Measurements from ENCODE around the gene AMPD1. TPM values are rescaled to one million over a fixed set of nuclear protein-coding genes. Genes with fewer than 3 reads are reported as not detected.

AMPD1 gene
- total and polyA plus RNA-seq, 2 of the 13 experiments (the other 11 are each of a cell fraction or from before 2014, with no cell fraction given): not detected

DNA sequence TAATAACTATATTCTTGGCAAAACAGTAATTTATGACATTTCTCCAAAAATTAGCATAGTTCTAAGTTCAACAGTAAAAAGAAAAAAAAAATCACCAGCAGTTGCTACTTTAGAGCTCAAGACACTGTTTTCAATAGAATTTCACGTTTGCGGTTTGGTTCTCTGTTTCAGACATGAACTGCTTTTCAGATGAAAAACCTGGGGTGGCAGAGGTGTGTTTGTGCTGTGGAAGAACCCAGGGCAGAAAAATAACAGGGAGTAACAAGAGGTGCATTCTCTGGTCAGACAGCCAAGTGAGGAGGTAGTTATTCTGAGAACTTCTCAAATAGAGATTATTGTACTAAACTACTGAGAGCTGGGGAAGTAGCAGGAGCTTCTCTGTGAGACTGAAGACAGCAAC, 12.3 kb upstream of the AMPD1 start:
- intact Hi-C loops (cut with micrococcal nuclease; ENCODE audit: unreplicated experiment): no loop called here
- ATAC-seq: no peak
- ChIA-PET CTCF (ENCODE audit: low intra/inter-chr PET ratio, low total read pairs) (no interaction called here), POLR2A (no interaction called here)
- Histone ChIP-seq H3K79me2 (ENCODE audit: insufficient read depth, low read length) (no peaks in the 10 kb centered on the region), H2AFZ (ENCODE audit: low read length) (no peak overlapping the region), H3K36me3 (replicated peaks in 1 of 2; ENCODE audit: control insufficient read depth in 1 of 2, insufficient read depth in 2 of 2, low read length in 2 of 2) (peaks cover 9 to 55% of the 10 kb centered on the region in 2 experiments), H3K27me3 (ENCODE audit: control insufficient read depth in 1 of 2, insufficient read depth in 2 of 2, low read length in 2 of 2) (no peaks in the 10 kb centered on the region), H3K9me3 (ENCODE audit: low read length) (no peaks in the 10 kb centered on the region), H3K4me3 (replicated peaks in 1 of 3; ENCODE audit: insufficient read depth in 1 of 3, low read depth in 2 of 3, low read length in 3 of 3) (no peak overlapping the region), H3K4me2 (ENCODE audit: low read depth, low read length) (no peak overlapping the region), H4K20me1 (ENCODE audit: insufficient read depth, low read length) (no peaks in the 10 kb centered on the region), H3K27ac (ENCODE audit: extremely low read length, insufficient read depth, low read length) (no peak overlapping the region), H3K9ac (ENCODE audit: insufficient read depth, low read depth, low read length) (no peak overlapping the region), H3K4me1 (ENCODE audit: insufficient read depth, low read length) (no peaks in the 10 kb centered on the region)
- FAIRE-seq: no peak
- BruUV-seq (replicated peaks): no TSS peak
- 92% methylated on average over 2 of the region's 2 CpGs for WGBS (ENCODE audit: low lambda C conversion rate)
- no peak for DNase-seq (ENCODE audit: low spot score)
- in situ Hi-C loops (cut with HindIII; ENCODE audit: extremely low pct_ligation_motif_present, low pct_unique_long_range_greater_than_20kb): no loop called here
- no peak for TF ChIP-seq ZBTB3 (CRISPR knock-in tag; IDR thresholded peaks at IDR 0.05; ENCODE audit: borderline replicate concordance, low read depth)
- no peak for TF ChIP-seq JUNB (CRISPR knock-in tag; IDR thresholded peaks at IDR 0.05; ENCODE audit: borderline replicate concordance)
- TF ChIP-seq ZNF878 (CRISPR knock-in tag; IDR thresholded peaks at IDR 0.05): no peak
- TF ChIP-seq, protein P1, sequence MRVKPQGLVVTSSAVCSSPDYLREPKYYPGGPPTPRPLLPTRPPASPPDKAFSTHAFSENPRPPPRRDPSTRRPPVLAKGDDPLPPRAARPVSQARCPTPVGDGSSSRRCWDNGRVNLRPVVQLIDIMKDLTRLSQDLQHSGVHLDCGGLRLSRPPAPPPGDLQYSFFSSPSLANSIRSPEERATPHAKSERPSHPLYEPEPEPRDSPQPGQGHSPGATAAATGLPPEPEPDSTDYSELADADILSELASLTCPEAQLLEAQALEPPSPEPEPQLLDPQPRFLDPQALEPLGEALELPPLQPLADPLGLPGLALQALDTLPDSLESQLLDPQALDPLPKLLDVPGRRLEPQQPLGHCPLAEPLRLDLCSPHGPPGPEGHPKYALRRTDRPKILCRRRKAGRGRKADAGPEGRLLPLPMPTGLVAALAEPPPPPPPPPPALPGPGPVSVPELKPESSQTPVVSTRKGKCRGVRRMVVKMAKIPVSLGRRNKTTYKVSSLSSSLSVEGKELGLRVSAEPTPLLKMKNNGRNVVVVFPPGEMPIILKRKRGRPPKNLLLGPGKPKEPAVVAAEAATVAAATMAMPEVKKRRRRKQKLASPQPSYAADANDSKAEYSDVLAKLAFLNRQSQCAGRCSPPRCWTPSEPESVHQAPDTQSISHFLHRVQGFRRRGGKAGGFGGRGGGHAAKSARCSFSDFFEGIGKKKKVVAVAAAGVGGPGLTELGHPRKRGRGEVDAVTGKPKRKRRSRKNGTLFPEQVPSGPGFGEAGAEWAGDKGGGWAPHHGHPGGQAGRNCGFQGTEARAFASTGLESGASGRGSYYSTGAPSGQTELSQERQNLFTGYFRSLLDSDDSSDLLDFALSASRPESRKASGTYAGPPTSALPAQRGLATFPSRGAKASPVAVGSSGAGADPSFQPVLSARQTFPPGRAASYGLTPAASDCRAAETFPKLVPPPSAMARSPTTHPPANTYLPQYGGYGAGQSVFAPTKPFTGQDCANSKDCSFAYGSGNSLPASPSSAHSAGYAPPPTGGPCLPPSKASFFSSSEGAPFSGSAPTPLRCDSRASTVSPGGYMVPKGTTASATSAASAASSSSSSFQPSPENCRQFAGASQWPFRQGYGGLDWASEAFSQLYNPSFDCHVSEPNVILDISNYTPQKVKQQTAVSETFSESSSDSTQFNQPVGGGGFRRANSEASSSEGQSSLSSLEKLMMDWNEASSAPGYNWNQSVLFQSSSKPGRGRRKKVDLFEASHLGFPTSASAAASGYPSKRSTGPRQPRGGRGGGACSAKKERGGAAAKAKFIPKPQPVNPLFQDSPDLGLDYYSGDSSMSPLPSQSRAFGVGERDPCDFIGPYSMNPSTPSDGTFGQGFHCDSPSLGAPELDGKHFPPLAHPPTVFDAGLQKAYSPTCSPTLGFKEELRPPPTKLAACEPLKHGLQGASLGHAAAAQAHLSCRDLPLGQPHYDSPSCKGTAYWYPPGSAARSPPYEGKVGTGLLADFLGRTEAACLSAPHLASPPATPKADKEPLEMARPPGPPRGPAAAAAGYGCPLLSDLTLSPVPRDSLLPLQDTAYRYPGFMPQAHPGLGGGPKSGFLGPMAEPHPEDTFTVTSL (CRISPR knock-in tag; IDR thresholded peaks at IDR 0.05; ENCODE audit: borderline replicate concordance): no peak
- TF ChIP-seq FOXJ3 (CRISPR knock-in tag; IDR thresholded peaks at IDR 0.05; ENCODE audit: borderline replicate concordance): no peak
- TF ChIP-seq, protein P2, sequence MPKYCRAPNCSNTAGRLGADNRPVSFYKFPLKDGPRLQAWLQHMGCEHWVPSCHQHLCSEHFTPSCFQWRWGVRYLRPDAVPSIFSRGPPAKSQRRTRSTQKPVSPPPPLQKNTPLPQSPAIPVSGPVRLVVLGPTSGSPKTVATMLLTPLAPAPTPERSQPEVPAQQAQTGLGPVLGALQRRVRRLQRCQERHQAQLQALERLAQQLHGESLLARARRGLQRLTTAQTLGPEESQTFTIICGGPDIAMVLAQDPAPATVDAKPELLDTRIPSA (CRISPR knock-in tag; IDR thresholded peaks at IDR 0.05; ENCODE audit: borderline replicate concordance): no peak
- no peak for TF ChIP-seq NCOA1 (CRISPR knock-in tag; IDR thresholded peaks at IDR 0.05)
- TF ChIP-seq, protein P3, sequence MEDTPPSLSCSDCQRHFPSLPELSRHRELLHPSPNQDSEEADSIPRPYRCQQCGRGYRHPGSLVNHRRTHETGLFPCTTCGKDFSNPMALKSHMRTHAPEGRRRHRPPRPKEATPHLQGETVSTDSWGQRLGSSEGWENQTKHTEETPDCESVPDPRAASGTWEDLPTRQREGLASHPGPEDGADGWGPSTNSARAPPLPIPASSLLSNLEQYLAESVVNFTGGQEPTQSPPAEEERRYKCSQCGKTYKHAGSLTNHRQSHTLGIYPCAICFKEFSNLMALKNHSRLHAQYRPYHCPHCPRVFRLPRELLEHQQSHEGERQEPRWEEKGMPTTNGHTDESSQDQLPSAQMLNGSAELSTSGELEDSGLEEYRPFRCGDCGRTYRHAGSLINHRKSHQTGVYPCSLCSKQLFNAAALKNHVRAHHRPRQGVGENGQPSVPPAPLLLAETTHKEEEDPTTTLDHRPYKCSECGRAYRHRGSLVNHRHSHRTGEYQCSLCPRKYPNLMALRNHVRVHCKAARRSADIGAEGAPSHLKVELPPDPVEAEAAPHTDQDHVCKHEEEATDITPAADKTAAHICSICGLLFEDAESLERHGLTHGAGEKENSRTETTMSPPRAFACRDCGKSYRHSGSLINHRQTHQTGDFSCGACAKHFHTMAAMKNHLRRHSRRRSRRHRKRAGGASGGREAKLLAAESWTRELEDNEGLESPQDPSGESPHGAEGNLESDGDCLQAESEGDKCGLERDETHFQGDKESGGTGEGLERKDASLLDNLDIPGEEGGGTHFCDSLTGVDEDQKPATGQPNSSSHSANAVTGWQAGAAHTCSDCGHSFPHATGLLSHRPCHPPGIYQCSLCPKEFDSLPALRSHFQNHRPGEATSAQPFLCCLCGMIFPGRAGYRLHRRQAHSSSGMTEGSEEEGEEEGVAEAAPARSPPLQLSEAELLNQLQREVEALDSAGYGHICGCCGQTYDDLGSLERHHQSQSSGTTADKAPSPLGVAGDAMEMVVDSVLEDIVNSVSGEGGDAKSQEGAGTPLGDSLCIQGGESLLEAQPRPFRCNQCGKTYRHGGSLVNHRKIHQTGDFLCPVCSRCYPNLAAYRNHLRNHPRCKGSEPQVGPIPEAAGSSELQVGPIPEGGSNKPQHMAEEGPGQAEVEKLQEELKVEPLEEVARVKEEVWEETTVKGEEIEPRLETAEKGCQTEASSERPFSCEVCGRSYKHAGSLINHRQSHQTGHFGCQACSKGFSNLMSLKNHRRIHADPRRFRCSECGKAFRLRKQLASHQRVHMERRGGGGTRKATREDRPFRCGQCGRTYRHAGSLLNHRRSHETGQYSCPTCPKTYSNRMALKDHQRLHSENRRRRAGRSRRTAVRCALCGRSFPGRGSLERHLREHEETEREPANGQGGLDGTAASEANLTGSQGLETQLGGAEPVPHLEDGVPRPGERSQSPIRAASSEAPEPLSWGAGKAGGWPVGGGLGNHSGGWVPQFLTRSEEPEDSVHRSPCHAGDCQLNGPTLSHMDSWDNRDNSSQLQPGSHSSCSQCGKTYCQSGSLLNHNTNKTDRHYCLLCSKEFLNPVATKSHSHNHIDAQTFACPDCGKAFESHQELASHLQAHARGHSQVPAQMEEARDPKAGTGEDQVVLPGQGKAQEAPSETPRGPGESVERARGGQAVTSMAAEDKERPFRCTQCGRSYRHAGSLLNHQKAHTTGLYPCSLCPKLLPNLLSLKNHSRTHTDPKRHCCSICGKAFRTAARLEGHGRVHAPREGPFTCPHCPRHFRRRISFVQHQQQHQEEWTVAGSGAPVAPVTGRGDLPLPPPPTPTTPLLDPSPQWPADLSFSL (CRISPR knock-in tag; IDR thresholded peaks at IDR 0.05): no peak
- TF ChIP-seq ADNP (CRISPR knock-in tag; IDR thresholded peaks at IDR 0.05): no peak
- no peak for TF ChIP-seq IKZF4 (CRISPR knock-in tag; IDR thresholded peaks at IDR 0.05; ENCODE audit: borderline replicate concordance, low read depth, not compliant biosample characterization)
- no peak for TF ChIP-seq AGO2 (optimal IDR thresholded peaks at IDR 0.05; ENCODE audit: low read depth, low read length)
